Aorta (tissue), 5 donors: ENCODE results near the gene GALR3. TPM values are rescaled to one million over a fixed set of nuclear protein-coding genes. Genes with fewer than 3 reads are reported as not detected.
A peak's percentile ranks its signal among the peaks of the same experiment; 100 is the strongest.

Experiments
- ATAC-seq: fragments of 200-7000 bp; cut with Tn5 transposase; one replicate; pipeline ENCODE4 v1.9.1; 2022; ENCODE audit warnings: moderate library complexity; ENCODE audit not compliant: low FRiP score
- DNase-seq, 2 donors: peaks; one replicate each; pipeline ENCODE4 v3.0.0-alpha.2; 2020
- H3K27ac ChIP-seq, 2 donors: one replicate each; pipeline ENCODE4 v1.5.1; 2013; ENCODE audit warnings: low read length in 2 of 2, mild to moderate bottlenecking in 2 of 2, moderate library complexity in 2 of 2, control low read depth in 1 of 2, inconsistent platforms in 1 of 2, low read depth in 1 of 2
- H3K27me3 ChIP-seq, 2 donors: one replicate each; pipeline ENCODE4 v1.6.1; 2013; ENCODE audit warnings: control low read depth in 1 of 2, low read length in 1 of 2, mild to moderate bottlenecking in 1 of 2, moderate library complexity in 1 of 2; ENCODE audit not compliant: insufficient read depth in 2 of 2, control insufficient read depth in 1 of 2
- H3K36me3 ChIP-seq, 2 donors: one replicate each; pipeline ENCODE4 v1.6.1; 2013; ENCODE audit warnings: control low read depth in 1 of 2, low read length in 1 of 2, mild to moderate bottlenecking in 1 of 2; ENCODE audit not compliant: insufficient read depth in 2 of 2, control insufficient read depth in 1 of 2
- H3K4me1 ChIP-seq, 2 donors: one replicate each; pipeline ENCODE4 v1.6.1; 2013; ENCODE audit warnings: low read length in 2 of 2, control low read depth in 1 of 2, mild to moderate bottlenecking in 1 of 2, moderate library complexity in 1 of 2; ENCODE audit not compliant: insufficient read depth in 2 of 2, control insufficient read depth in 1 of 2
- H3K4me3 ChIP-seq, 2 donors: one replicate each; pipeline ENCODE4 v1.5.1; 2013; ENCODE audit warnings: low read length in 2 of 2, control low read depth in 1 of 2, mild to moderate bottlenecking in 1 of 2
- H3K9me3 ChIP-seq: one replicate; pipeline ENCODE4 v1.6.1; 2013; ENCODE audit warnings: mild to moderate bottlenecking, low read length; ENCODE audit not compliant: control insufficient read depth
- WGBS, 2 donors: extraction: QIAGEN DNeasy Blood & Tissue Kit; methylation state at CpG; one replicate each; pipeline ENCODE4 v1.1.7; 2013; 5-methylcytosine and 5-hydroxymethylcytosine counted together
- intact Hi-C, 2 donors: fragments of 100-400 bp; cut with DNase I; formaldehyde crosslinking; loops; one replicate each; pipeline versions ENCODE4 v1.14.2 to v1.15.0; 2022
- polyA plus RNA-seq, 2 donors: library from polyadenylated mRNA; stranded (reverse); fragments of 200-250 nt; gene quantifications; one replicate each; pipeline ENCODE4 v1.2.3, GENCODE V29; 2013
- total RNA-seq, 2 donors: library from RNA; stranded (reverse); fragmentation: NEBNext Ultra II Directional; extraction: Animal tissue kit (Norgen Biotek cat#: 25700); gene quantifications; one replicate each; pipeline ENCODE4 v1.2.1, GENCODE V29; 2021
- donor health status: healthy with polysubstance abuse.
- donor health status: Bipolar disorder and iron deficiency.
- donor health status: DM: no; HTN: no; CAD: no.
- donor health status: DM: no; HTN: no; CAD: no.
- donor health status: DM: yes; HTN: yes; CAD: no.

Gene GALR3
- total and polyA plus RNA-seq, 4 donors: 0.28 TPM; not detected in 3

GRCh38 chr22:37827056-37827455, 3.9 kb downstream of the GALR3 start:
- no peak for DNase-seq
- H3K27me3 ChIP-seq: no peaks in the 10 kb centered on the region
- H3K4me3 ChIP-seq: no peak overlapping the region
- no peaks in the 10 kb centered on the region for H3K4me1 ChIP-seq
- no peaks in the 10 kb centered on the region for H3K9me3 ChIP-seq
- 7 to 9% methylated on average over 9 of the region's 9 CpGs for WGBS, 2 donors
- peak; percentile 64 for ATAC-seq
- peaks cover 0 to 4% of the 10 kb centered on the region in 2 donors for H3K36me3 ChIP-seq
- peak overlapping the region in 1 of 2 donors; percentile 41 for H3K27ac ChIP-seq
- intact Hi-C loops: loop anchor here in 1 of 2 donors (10.0 kb wide), 1 partner anchor 108 kb away; no protein-coding TSS in a partner anchor

GRCh38 chr22:37830093-37830842, 7.1 kb downstream of the GALR3 start:
- intact Hi-C loops: no loop called here
- Histone ChIP-seq H3K27ac (no peak overlapping the region), H3K9me3 (no peaks in the 10 kb centered on the region), H3K4me3 (no peak overlapping the region), H3K36me3 (peaks cover 0 to 14% of the 10 kb centered on the region in 2 donors), H3K27me3 (no peaks in the 10 kb centered on the region), H3K4me1 (no peaks in the 10 kb centered on the region)
- 90 to 94% methylated on average over 13 to 14 of the region's 14 CpGs for whole genome bisulfite sequencing, 2 donors
- ATAC-seq (no peak), DNase-seq (no peak)

- no peak overlapping the region for H3K27ac ChIP-seq
- ATAC-seq: no peak
- 96% methylated on average over 11 of the region's 11 CpGs for WGBS, 2 donors
- intact Hi-C loops: no loop called here
- peaks cover 0 to 14% of the 10 kb centered on the region in 2 donors for H3K36me3 ChIP-seq
- no peak for DNase-seq
- H3K4me1 ChIP-seq: no peaks in the 10 kb centered on the region
- H3K4me3 ChIP-seq: no peak overlapping the region
- H3K27me3 ChIP-seq: no peaks in the 10 kb centered on the region
- no peaks in the 10 kb centered on the region for H3K9me3 ChIP-seq
Measured at GRCh38 chr22:37831472-37831871, 8.3 kb downstream of the GALR3 start.

- intact Hi-C loops: no loop called here
- Histone ChIP-seq H3K27me3 (no peaks in the 10 kb centered on the region), H3K27ac (no peak overlapping the region), H3K4me3 (no peak overlapping the region), H3K4me1 (no peaks in the 10 kb centered on the region), H3K36me3 (peaks cover 0 to 14% of the 10 kb centered on the region in 2 donors), H3K9me3 (no peaks in the 10 kb centered on the region)
- ATAC-seq (no peak), DNase-seq (no peak)
- WGBS, 2 donors: 92 to 93% methylated on average over 16 of the region's 16 CpGs
Measured at GRCh38 chr22:37832022-37832857, 9.1 kb downstream of the GALR3 start.

GRCh38 chr22:37842015-37842793, 19.0 kb downstream of the GALR3 start:
- no peak for ATAC-seq
- H3K27me3 ChIP-seq: no peaks in the 10 kb centered on the region

GRCh38 chr22:37843741-37844089, 20.5 kb downstream of the GALR3 start:
- Histone ChIP-seq H3K4me1 (peaks cover 0 to 3% of the 10 kb centered on the region in 2 donors), H3K9me3 (no peaks in the 10 kb centered on the region), H3K27ac (peak overlapping the region; percentile 23 to 38), H3K36me3 (no peaks in the 10 kb centered on the region), H3K4me3 (peak overlapping the region; percentile 83 to 94), H3K27me3 (no peaks in the 10 kb centered on the region)
- intact Hi-C loops: no loop called here
- WGBS, 2 donors: 0 to 1% methylated on average over 30 to 46 of the region's 46 CpGs
- ATAC-seq (peak; percentile 51), DNase-seq (peak; percentile 65 to 86)

More at GRCh38 chr22:37842015-37842793, 19.0 kb downstream of the GALR3 start:
- H3K27ac ChIP-seq: no peak overlapping the region
- 90% methylated on average over 10 of the region's 10 CpGs for WGBS, 2 donors
- no peak for DNase-seq
- peaks cover 0 to 3% of the 10 kb centered on the region in 2 donors for H3K4me1 ChIP-seq
- H3K36me3 ChIP-seq: no peaks in the 10 kb centered on the region
- no peaks in the 10 kb centered on the region for H3K9me3 ChIP-seq
- H3K4me3 ChIP-seq: no peak overlapping the region
- intact Hi-C loops: no loop called here

GRCh38 chr22:37844904-37845329, 21.7 kb downstream of the GALR3 start:
- ATAC-seq (no peak), DNase-seq (no peak)
- intact Hi-C loops: no loop called here
- Histone ChIP-seq H3K27ac (no peak overlapping the region), H3K36me3 (no peaks in the 10 kb centered on the region), H3K27me3 (no peaks in the 10 kb centered on the region), H3K9me3 (no peaks in the 10 kb centered on the region), H3K4me3 (no peak overlapping the region), H3K4me1 (peaks cover 0 to 3% of the 10 kb centered on the region in 2 donors)
- WGBS, 2 donors: 88% methylated on average over 6 of the region's 6 CpGs

- no peaks in the 10 kb centered on the region for H3K9me3 ChIP-seq
- 92 to 94% methylated on average over 2 of the region's 2 CpGs for WGBS, 2 donors
- no peak for ATAC-seq
- no peak overlapping the region for H3K4me3 ChIP-seq
- peaks cover 0 to 3% of the 10 kb centered on the region in 2 donors for H3K4me1 ChIP-seq
- intact Hi-C loops: no loop called here
- DNase-seq: no peak
- H3K27me3 ChIP-seq: no peaks in the 10 kb centered on the region
- no peak overlapping the region for H3K27ac ChIP-seq
- H3K36me3 ChIP-seq: no peaks in the 10 kb centered on the region
Measured at GRCh38 chr22:37846433-37846832, 23.3 kb downstream of the GALR3 start.
